Fibroblast of peridontal ligament (primary cell): ENCODE data around the gene TMED9.
"Not testable (repeated sequence)": the region's sequence is repeated elsewhere in the genome, so short reads cannot be mapped to it uniquely, and the experiment has no call there.

Experiments
- DNase-seq: peaks from one replicate; pipeline ENCODE4 v3.0.0-alpha.2; 2010; ENCODE audit errors: extremely low read depth

TMED9 gene

DNA sequence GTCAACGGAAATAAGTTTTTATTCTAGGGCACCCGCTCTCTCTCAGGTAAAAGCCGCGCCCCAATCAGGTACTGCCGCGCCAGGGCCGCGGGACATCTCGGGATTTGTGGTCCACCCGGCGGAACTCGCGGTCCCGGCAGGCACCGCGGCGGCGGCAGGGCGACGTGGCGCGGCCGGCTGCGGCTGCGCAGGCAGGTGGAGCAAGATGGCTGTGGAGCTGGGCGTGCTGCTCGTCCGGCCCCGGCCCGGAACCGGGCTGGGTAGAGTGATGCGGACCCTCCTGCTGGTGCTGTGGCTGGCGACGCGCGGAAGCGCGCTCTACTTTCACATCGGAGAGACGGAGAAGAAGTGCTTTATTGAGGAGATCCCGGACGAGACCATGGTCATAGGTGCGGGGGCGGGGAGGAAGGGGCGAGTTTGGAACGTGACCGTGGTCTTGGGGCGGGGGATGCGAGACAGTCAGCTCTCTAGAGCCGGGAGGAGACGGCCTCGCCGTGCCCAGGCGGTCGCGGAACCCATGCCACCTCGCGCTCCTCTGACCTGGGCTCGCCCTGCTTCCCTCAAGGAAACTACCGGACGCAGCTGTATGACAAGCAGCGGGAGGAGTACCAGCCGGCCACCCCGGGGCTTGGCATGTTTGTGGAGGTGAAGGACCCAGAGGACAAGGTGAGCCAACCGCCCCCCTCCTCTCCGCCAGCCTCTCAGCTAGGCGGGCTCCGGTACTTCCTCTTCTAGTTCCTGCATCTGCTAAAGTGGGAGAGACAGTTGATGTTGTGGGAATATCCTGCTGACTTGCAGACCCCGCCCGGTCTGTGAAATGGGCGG lies at the start of gene TMED9:
TSS of gene TMED9 (plus strand) at position 194 of the 825 bp plus-strand sequence. CDS start at position 206, 12 bp downstream.
- DNase-seq: peak; percentile 59

DNA sequence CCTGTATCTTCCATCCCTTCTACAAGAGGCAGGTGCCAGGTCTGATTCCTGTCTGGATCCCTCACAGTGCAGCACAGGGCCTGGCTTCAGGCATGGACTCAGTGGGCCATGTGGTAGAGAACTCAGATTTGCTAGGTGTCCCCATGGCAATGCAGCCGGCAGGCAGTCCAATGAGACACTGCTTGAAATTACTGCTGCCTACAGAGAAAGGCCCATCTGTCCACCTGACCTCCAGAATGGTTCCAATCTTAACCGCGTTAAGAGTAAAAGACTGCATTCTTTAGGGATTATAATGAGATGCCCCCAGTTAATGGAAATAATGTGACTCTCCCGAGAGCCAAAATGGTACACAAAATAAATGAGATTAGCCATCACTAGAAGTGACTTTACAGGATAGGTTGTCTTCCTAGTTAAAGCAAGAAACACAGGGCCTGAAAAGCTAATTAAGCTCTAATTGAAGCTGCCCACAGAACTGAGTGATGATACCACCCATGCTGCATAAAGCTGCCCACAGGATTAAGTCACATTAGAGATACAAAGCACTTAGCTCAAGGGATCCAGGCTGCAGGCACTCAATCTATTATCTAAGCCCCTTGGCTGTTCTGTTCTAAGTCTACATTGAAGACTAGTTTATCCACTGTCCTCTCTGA lies 49.1 kb upstream of the TMED9 start:
- no peak for DNase-seq

DNA sequence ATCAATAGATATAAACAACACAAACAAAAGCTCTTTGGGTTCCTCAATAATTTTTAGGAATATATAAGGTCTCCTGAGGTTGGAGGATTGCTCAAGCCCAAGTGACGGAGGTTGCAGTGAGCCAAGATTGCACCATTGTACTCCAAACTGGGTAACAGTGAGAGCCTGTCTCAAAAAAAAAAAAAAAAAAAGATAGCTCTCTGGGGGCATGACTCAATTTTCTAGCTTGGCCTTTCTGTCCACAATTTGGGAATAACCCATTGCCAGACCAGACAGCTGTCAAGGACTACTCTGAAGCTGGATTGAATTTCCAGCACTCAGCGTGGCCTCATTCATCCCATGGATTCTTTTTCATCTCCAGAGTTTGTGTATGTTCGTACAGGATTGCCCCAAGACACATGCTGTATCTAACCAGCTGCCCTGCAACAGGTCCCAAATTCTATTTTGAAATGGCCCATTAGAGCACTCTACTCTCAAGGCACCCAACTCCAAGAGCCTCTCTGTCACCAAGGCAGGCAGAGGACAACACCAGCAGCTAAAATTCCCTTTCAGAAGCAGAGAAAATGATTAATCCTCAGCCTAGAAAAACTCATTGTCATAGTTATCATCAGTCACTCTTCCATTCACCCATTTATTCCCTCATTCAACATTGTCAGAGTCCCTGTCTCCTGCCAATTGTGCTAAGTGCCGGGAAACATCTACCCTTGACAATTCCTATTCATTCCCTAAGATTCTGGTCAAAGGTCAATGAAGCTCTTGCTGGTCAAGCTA lies 46.3 kb upstream of the TMED9 start:
- peak; percentile 99 for DNase-seq

DNA sequence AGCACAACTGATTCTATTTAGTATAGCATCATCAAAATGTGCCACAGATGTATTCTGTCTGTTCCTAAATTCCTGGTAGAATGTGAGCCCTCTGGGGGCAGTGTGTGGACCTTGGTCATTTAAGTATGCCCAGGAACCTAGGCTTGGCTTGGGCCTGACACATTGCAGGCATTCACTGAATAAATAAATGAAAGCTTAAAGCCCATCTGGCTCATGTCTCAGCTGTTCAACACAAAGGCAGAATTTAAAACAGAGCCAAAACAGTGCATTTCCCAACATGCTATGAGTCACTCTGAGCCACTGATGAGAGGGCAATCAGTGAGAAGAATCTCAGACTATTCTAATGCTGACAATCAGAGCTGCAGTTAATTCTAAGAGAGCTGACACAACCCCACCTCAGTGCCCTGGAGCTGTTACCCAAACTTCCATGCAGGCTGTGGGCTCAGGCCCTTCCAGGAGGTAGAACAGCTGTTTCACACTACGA lies 45.7 kb upstream of the TMED9 start:
- DNase-seq: peak; percentile 100

DNA sequence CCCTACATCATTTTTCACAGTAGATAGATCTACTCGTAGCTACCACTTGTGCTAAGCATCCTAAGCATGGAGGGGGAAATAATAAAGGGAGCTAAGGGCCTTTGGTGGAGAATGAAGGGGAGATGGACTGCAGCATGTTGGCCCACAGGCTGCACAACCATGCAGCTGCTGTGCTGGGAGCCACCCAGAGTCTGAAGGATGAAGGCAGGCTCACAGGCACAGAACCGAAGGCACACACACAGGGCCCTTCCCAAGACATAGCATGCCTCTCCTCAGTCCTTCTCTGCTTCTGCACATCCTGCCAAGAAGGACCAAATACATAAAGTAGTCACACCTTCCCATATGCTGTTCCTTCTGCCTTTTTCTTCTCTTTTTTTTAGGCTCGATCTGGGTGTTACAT lies 44.3 kb upstream of the TMED9 start:
- no peak for DNase-seq

DNA sequence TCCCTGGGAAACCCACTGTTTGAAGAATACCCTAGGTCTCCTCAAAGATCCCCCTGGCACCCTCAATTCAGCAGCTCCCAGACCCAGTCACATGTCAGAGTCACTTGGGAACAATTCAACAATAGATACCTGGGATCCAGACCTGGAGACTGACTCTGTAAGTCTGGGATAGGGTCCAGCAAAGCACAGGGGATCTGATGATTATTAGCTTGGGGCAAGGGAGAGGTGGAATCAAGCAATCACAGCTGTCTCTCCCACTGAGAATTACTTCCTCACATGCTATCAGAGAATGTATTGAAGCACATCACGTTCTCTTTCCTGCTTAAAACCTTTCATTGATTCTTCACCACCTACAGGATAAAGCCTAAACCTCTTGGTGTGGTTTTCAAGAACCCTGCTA lies 43.5 kb upstream of the TMED9 start:
- no peak for DNase-seq

DNA sequence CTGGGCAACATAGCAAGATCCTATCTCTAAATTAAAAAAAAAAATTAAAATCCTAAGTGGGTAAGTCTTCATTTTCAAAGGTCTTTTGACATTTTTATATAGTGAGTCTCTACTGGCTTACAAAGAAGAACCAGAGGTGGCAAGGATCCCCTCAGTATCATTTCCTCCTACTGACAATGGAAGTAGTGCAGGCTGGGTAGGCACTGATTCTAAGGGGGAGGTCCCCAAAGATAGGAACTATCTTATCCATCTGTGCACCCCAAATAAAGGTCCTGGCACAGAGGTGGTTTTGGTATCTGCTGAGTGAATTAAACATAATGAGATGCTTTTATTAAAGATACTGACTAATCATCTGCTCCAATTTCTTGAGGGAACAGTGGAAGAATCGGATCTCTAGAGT lies 41.9 kb upstream of the TMED9 start:
- no peak for DNase-seq

DNA sequence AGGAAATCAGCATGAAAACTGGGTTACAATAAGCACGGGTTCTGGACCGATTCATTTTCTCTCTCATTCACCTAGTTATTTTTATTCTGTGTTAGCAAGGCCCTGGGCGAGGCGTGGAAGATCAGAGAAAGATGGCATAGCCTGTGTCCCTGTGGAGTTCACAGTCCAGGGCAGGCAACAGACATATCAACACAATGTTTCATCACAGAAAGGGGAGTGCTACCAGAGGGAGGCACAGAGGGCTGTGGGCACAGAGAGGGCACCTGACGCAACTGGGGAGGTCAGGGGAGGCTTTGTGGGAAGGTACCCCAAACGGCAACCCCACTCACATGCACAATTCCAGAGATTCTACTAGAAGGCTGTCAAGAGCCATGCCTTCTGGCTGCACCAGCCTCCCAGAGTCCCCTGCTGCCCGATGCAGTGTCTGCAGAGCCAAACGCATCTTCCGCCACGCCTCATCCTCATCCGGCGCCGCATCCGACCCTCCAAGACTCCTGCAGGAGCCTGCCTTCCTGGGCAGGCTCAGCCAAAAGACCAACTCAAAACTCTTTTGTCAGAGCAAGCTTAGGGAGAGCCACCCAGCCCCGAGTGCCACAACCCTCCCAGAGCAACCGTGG lies 39.1 kb upstream of the TMED9 start:
- DNase-seq: no peak

DNA sequence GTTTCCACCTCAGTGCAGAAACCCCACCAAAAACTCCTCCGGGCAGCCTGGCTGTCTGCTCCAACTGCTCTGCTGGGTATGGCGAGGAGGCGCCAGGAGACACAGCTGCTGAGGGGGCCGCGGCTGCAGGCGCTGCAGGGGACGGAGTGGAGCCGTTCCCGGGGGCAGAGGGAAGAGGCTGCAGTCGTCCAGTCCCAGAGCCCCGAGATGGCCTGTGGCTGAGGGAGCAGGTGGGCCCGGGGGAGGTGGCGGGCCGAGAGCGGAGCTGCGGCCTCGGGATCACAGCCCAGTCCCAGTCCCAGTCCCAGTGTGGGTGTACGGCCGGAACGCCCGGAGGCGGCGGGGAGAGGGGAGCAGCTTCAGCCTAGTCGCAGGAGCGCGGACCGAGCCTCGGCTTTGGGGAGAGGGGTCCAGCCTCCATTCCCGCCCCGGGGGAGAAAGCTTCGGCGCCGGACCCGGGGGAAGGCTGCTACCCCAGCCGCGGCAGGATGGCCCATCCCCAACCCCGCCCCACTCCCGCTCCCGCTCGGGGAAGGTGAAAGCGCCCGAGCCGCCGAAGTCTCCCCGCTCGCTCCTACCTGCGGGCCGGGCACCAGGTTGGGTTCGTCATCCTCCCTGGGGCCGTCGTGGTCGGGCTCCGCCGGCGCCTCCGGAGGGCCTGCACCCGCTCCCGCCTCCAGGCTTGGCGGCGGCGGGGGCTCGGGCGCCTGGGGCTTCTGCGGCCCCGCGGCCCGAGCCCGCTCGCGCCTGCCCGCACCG lies 38.2 kb upstream of the TMED9 start:
- DNase-seq: no peak

DNA sequence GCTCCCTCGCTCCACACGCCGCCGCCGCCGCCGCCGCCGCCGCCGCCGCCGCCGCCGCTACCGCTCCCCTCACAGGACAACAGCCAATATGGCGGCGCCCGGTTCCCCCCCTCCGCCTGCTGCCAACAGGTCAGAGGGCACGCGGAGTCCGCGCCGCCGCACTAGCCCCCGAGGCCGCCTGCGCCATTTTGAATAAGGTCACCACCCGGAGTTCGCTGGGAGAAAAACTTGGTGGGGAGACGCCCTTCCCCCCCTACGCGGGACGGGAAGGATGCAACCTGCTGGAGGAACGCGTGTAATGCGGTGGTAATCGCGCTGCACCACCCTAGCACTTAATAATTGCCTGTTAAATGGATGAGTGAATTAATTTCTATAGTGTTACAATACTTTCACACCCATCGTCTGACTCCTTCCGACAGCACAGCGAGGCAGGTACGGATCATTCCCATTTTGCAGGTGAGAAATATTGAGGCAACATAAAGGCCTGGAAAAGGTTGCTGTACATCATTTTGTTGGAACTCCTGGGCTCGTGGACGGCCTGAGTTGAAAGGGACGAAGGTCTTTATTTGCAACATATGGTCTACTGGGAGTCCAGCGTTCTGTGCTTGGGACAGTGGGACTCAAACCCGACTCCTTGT lies 37.4 kb upstream of the TMED9 start, which contains the start of gene FAM193B:
TSS of gene FAM193B (minus strand) at position 90 of the 638 bp plus-strand sequence. CDS start 105 bp downstream, outside the sequence.
- DNase-seq: peak; percentile 87

DNA sequence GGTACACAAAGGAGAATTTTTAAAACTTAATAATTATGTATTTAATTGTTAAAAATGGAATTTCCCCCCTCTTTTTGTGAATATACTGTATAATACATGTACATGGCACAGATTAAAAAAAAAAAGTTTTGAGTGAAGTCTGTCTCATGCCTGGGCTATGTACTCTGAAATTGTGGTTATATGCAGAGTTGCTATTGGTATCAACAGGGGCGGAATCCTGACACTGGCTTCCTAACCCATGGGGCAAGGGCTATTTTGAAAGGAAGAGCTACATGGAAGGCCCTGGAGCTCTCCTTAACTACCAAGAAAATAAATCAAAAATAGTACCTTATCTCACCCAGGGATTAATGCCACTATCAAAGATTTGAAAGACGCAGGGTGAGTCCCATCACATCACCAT lies 36.8 kb upstream of the TMED9 start:
- no peak for DNase-seq

DNA sequence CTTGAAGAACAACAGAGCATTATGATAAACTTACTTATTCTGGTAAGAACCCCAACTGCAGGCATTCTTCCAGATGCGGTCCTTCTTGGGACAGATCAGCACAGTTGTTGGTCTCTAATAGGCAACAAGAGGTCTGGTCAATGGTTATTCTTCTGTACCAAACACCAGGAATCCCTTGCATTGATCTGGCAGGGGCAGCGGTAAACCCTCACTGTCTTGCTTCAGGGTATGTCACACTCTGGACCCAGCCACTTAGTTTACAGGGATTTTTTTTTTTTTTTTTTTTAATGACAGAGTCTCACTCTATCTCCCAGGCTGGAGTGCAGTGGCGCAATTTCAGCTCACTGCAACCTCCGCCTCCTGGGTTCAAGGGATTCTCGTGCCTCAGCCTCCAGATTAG lies 36.3 kb upstream of the TMED9 start:
- DNase-seq: no peak

DNA sequence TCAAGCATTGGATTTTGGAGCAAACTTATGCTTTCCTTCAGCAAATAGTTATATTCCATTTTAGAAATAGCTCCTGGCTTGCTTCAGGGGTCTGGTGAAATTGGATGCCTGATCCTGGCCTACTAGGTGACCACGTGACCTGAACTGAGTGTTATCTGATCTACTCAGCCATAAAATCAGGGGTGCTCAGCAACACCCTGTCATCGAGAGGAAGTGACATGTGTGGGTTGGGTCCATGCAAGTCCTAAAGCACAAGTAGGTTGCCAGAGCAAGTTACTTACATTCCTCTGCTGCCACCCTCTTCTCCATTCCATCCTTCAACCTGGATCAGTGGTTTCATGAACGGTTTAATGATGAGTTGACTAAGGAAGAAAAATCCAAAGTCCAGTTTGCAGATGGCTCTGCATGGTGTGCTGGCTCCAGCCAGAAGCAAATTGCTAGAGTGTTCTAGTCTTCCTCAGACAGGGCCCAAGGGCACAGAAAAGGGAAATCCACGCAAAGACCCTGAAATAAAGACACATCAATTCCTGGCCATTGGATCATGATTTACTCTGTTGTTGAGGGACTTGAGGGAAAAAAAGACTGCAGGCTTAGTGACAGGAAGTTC lies 34.9 kb upstream of the TMED9 start:
- no peak for DNase-seq

DNA sequence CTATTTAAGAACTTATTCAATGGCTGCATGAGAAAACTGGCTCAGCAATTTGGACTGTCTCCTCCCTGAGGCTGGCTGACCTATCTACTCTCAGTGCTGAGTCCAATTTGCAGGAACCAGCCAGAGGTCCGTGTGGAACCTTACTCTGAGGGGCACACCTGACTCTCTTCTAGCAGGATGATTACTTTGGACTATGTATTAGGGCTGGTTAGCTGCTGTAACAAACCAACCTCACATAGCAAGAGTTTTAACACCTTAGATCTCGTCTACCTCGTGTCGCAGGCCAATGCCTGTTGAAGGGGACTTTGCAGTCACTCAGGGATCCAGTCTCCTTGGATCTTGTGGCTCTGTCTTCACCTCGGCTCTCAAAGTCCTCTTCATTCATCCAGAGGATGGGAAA lies 34.2 kb upstream of the TMED9 start:
- DNase-seq: no peak

DNA sequence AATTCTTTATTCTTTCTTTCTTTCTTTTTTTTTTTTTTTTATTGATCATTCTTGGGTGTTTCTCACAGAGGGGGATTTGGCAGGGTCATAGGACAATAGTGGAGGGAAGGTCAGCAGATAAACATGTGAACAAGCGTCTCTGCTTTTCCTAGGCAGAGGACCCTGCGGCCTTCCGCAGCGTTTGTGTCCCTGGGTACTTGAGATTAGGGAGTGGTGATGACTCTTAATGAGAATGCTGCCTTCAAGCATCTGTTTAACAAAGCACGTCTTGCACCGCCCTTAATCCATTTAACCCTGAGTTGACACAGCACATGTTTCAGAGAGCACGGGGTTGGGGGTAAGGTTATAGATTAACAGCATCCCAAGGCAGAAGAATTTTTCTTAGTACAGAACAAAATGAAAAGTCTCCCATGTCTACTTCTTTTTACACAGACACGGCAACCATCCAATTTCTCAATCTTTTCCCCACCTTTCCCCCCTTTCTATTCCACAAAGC lies 32.5 kb upstream of the TMED9 start:
- not testable (repeated sequence) for DNase-seq

DNA sequence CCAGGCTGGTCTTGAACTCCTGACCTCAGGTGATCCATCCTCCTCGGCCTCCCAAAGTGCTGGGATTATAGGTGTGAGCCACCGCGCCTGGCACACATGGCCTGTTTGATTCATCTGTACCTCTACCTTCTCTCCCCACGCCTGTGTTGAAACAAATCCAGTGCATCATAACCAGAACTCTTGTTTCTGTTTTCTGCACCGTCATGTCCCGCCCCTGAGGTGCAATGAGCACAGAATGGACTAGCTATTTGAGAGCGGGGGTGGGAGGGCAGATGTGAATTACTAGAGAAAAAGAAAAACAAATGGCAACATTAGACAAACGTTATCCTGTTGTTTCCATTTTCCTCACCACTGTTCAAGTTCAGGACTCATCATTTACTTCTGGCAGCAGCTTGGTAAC lies 27.0 kb upstream of the TMED9 start:
- no peak for DNase-seq

DNA sequence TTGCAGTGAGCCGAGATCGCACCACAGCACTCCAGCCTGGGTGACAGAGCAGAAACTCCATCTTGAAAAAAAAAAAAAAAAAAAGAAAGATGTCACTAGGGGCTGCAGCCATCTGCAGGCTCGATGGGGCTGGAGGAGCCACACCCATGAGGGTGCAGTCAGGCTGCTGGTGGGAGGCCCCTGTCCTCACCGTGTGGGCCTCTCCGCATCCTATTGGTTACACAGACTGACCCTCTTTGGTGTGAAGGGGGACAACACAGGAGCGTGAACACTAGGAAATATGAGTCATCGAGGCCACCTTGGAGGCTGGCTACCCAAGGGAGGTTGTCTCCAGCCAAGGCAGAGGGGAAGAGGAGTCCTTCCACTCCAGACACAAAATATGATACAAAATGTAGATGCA lies 23.7 kb upstream of the TMED9 start:
- no peak for DNase-seq

DNA sequence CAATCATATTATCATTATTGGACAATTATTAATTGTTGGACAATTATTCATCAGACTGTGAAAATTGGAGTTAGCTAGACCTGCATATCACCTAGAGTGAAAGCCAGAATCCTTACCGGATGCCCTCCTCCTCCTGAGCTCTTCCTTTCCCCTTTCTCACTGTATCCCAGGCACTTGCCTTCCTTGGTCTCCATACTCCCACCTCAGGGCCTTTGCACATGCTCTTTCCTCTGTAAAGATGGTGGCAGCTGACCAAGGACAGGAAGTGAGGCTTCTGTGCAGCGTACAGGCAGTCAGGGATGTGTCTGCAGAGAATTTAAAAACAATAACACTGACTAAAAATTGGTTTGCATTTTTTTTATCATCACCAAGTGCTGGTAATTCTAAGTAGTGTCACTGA lies 22.1 kb upstream of the TMED9 start:
- DNase-seq: no peak

DNA sequence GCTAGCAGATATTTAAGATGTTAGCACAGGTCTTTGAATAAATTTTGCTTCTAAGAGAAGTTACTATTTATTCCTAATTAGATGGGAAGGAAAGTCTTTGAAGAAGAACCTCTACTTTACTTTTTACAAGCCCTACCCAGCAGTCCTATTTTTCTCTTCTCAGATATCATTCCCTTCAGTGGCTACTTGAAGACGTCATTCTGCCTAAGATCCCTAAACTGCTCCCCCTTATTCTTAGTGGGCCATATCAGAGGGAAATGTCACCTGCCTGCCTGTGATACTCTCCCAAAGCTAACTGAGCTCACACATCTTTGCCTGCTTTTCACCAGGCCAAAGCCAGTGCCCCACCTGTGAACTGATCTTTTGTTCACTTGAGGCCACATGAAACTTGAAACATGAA lies 16.5 kb upstream of the TMED9 start:
- no peak for DNase-seq

DNA sequence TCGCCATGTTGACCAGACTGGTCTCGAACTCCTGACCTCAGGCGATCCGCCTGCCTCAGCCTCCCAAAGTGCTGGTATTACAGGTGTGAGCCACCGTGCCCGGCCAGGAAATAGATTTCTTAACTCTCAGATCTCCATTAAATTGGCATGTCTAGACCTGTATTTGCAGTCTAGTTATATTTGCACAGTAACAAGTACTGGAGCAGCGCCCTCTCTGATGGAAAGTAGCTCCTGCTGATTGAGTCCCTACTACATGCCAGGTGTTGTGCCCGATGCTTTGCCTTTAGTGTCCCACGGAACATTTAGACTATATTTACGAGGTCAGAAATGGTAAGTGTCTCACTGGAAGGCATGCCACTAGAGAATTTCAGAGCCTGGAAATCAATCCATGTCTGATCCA lies 15.8 kb upstream of the TMED9 start:
- DNase-seq: no peak
